ENCODE measurements around the gene NCAPD3.

The NCAPD3 gene

DNA sequence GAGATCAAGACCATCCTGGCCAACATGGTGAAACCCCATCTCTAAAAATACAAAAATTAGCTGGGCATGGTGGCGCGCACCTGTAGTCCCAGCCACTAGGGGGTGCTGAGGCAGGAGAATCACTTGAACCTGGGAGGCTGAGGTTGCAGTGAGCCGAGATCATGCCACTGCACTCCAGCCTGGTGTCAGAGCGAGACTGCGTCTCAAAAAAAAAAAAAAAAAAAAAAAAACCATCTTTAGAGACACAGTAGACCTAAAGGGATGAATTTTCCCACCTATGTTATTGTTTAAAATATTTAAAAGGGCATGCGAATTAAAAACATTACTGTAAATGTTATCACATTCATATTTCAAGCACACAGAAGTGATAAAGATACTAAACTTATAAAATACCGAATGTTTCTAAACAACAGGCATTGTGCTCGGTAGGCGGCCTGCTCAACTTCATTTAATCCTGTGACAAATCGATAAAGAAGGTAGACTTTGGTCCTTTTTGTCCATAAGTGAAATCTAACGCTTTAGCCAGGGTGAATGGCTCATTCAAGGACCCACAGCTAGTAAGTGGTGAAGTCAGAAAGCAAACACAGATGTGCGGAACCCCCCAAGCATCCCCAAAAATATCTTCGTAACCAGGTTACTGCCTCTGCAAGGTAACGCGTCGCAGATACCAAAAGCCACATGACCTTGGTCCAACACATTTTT lies 16.1 kb downstream of the NCAPD3 start:
- TF ChIP-seq, protein P1, sequence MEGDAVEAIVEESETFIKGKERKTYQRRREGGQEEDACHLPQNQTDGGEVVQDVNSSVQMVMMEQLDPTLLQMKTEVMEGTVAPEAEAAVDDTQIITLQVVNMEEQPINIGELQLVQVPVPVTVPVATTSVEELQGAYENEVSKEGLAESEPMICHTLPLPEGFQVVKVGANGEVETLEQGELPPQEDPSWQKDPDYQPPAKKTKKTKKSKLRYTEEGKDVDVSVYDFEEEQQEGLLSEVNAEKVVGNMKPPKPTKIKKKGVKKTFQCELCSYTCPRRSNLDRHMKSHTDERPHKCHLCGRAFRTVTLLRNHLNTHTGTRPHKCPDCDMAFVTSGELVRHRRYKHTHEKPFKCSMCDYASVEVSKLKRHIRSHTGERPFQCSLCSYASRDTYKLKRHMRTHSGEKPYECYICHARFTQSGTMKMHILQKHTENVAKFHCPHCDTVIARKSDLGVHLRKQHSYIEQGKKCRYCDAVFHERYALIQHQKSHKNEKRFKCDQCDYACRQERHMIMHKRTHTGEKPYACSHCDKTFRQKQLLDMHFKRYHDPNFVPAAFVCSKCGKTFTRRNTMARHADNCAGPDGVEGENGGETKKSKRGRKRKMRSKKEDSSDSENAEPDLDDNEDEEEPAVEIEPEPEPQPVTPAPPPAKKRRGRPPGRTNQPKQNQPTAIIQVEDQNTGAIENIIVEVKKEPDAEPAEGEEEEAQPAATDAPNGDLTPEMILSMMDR (IDR thresholded peaks at IDR 0.05; ENCODE audit: low read depth, low read length), result peak; percentile 41
- TF ChIP-seq MYC (IDR thresholded peaks at IDR 0.05; ENCODE audit: low read depth, low read length), result no peak
- no peak overlapping the region for H3K4me3 ChIP-seq (ENCODE audit: low read depth, low read length)
- peak; percentile 51 for DNase-seq (ENCODE audit: low read depth)

DNA sequence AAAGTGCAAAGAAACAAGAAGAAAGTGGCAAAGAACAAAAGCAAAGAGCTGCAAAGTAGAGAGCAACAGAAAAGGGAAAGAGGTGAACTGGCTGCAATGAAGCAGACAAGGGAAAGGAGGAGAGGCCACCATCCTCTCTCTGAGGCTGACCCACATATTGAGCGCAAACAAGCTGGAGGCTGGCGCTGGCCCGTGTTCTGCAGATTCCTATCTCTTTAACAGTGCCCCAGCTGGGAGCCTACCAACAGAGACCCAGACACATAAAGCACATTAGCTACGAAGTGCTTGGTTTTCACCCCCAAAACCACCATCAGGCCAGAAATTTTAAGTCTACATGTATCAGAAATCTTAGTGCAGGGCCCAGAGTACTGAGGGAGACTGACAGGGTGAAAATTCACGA lies 17.6 kb downstream of the NCAPD3 start:
- H3K4me3 ChIP-seq (ENCODE audit: low read depth, low read length), result no peak overlapping the region
- no peak for DNase-seq (ENCODE audit: low read depth)
- TF ChIP-seq, protein P2, sequence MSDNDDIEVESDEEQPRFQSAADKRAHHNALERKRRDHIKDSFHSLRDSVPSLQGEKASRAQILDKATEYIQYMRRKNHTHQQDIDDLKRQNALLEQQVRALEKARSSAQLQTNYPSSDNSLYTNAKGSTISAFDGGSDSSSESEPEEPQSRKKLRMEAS (IDR thresholded peaks at IDR 0.05; ENCODE audit: low read depth, low read length), result no peak
- TF ChIP-seq POLR2A (IDR thresholded peaks at IDR 0.05; ENCODE audit: extremely low read depth, insufficient read length) (no peak), MYC (IDR thresholded peaks at IDR 0.05; ENCODE audit: low read depth, low read length) (no peak)
- TF ChIP-seq, protein P1 (IDR thresholded peaks at IDR 0.05; ENCODE audit: low read depth, low read length), result no peak

DNA sequence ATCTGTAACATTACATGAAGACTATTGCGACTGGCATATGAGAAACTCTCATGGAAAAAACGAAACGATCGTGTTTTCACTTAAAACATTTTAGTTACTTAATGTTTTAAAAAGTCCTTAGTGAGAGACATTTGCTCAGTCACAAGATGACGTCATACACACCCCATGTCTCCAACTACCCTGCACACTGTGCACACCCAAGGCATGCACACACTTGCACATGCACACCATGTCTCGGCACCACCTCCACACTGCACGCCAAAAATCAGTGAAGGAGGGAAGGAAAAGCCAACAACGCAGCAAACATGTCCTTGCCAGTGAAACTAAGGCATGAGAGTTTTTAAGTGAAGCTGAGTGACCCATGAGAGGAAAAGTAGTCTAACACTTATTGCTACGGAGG lies 18.0 kb downstream of the NCAPD3 start:
- H3K4me3 ChIP-seq (ENCODE audit: low read depth, low read length), result no peak overlapping the region
- DNase-seq (ENCODE audit: low read depth), result no peak
- TF ChIP-seq, protein P1 (IDR thresholded peaks at IDR 0.05; ENCODE audit: low read depth, low read length), result no peak
- TF ChIP-seq MYC (IDR thresholded peaks at IDR 0.05; ENCODE audit: low read depth, low read length), result no peak
- TF ChIP-seq, protein P2 (IDR thresholded peaks at IDR 0.05; ENCODE audit: low read depth, low read length), result no peak
- no peak for TF ChIP-seq POLR2A (IDR thresholded peaks at IDR 0.05; ENCODE audit: extremely low read depth, insufficient read length)

DNA sequence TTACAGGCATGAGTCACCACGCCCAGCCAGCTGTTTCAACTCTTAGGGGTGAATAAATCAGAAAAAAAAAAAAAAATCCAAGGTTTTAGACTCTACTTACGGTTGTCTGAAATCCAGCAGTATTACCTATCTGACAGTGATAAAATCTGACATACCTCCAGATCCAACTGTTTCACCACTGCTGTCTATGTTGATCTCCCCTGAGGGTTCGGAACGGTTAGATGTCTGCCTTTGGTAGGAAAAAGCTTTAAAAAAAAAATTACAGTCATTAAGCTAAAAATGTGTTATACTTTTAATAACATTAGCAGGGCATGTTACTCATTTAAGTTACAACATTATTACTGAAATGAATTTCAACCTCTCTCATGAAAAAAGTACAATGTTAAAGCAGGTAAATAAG lies 21.1 kb downstream of the NCAPD3 start:
- no peak for DNase-seq (ENCODE audit: low read depth)
- TF ChIP-seq, protein P2 (IDR thresholded peaks at IDR 0.05; ENCODE audit: low read depth, low read length), result no peak
- TF ChIP-seq, protein P1 (IDR thresholded peaks at IDR 0.05; ENCODE audit: low read depth, low read length), result no peak
- TF ChIP-seq POLR2A (IDR thresholded peaks at IDR 0.05; ENCODE audit: extremely low read depth, insufficient read length) (no peak), MYC (IDR thresholded peaks at IDR 0.05; ENCODE audit: low read depth, low read length) (no peak)
- no peak overlapping the region for H3K4me3 ChIP-seq (ENCODE audit: low read depth, low read length)

DNA sequence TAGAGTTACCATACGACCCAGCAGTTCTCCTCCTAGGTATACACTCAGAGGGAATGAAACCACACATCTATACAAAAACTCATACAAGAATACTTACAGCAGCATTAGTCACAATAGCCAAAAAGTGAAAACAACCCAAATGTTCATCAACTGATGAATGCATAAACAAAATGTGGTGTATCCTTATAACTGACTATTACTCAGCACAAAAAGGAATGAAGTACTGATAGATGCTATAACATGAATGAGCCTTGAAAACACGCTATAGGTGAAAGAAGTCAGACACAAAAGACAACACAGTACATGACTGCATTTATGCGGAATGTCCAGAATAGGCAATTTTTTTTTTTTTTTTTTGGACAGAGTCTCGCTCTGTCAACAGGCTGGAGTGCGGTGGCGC lies 23.1 kb downstream of the NCAPD3 start:
- TF ChIP-seq, protein P1 (IDR thresholded peaks at IDR 0.05; ENCODE audit: low read depth, low read length), result no peak
- TF ChIP-seq, protein P2 (IDR thresholded peaks at IDR 0.05; ENCODE audit: low read depth, low read length), result no peak
- TF ChIP-seq MYC (IDR thresholded peaks at IDR 0.05; ENCODE audit: low read depth, low read length) (no peak), POLR2A (IDR thresholded peaks at IDR 0.05; ENCODE audit: extremely low read depth, insufficient read length) (no peak)
- H3K4me3 ChIP-seq (ENCODE audit: low read depth, low read length), result no peak overlapping the region
- no peak for DNase-seq (ENCODE audit: low read depth)

DNA sequence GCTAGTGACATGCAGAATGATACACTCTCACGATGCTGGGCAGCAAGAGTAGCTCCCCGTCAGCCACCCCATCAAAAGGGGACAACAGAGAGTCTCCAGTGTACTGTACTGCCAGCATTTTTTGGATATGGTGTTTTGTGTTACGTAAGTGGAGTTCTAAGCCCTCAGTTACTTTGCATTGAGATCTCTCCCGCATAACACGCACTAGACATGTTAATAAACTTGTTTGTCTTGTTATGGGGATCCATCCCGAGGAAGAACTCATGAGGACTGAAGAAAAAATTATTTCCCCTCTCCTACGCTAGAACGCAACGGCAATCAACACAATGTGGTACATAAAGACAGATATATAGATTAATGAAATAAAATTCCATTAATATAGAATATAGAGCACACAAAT lies 24.2 kb downstream of the NCAPD3 start:
- TF ChIP-seq MYC (IDR thresholded peaks at IDR 0.05; ENCODE audit: low read depth, low read length) (no peak), POLR2A (IDR thresholded peaks at IDR 0.05; ENCODE audit: extremely low read depth, insufficient read length) (no peak)
- TF ChIP-seq, protein P1 (IDR thresholded peaks at IDR 0.05; ENCODE audit: low read depth, low read length), result no peak
- TF ChIP-seq, protein P2 (IDR thresholded peaks at IDR 0.05; ENCODE audit: low read depth, low read length), result no peak
- no peak overlapping the region for H3K4me3 ChIP-seq (ENCODE audit: low read depth, low read length)
- no peak for DNase-seq (ENCODE audit: low read depth)
